NCI-H2227 treated with DMSO at 0.1 percent for 48 hours (cell line): ENCODE data around the gene MACC1.
"Not testable (repeated sequence)": the region's sequence is repeated elsewhere in the genome, so short reads cannot be mapped to it uniquely, and the experiment has no call there.

Experiments used
- DNase-seq: peaks from one replicate; lab custom pipeline; 2025; lab: John Stamatoyannopoulos, UW

MACC1 gene

DNA sequence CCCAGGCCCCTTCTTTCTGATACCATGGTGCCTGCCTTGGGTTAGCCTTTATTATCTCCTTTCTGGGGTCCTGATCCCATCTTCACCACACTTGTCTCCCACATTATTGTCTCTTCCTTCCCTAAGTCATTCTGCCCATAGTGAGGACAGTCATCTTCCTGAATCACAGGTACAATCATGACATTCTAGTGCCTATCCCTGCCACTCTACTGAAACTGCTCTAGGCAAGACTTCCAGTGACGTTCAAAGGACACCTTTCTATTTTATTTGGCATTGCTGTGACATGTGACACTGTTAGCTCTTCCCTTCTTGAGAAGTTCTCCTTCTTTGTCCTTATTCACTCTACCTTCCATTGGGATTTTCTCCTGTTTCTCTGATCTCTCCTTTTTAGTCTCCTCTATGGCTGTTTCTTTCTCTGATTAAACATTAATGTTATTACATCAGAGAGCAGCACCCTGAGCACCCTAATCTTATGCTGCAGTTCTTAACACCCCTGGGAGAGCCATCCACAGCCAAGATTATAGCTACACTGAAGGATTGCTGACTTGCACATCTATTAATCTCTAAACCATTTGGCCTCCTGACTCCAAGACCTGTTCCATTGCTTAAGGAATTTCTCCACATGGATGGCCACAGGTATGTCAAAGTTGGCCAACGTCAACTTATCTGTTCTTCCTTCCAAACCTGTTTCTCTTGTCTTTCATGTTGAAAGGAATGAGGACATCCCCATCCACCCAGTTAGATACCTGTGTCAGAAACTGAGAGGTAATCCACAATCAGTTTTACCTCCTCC lies 10.9 kb downstream of the MACC1 start:
- no peak for DNase-seq

DNA sequence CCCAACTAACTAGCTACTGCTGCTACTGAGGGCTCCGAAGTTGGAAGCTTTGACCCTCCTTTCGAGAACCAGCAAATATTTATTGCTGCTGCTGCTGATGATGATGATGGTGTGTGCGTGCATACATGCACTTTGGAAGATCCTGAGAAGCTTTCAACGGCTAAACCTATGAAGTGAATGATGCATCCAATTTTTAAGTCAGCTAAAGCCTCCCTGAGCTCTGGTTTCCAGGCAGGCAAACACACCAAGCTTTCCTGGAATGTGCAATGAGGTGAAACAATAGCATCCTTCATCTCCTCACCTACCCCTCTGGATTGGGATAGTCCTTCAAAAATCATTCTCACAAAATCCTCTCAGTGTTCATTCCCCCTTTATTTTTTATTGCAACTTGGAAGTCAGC lies 13.9 kb downstream of the MACC1 start:
- DNase-seq: no peak

DNA sequence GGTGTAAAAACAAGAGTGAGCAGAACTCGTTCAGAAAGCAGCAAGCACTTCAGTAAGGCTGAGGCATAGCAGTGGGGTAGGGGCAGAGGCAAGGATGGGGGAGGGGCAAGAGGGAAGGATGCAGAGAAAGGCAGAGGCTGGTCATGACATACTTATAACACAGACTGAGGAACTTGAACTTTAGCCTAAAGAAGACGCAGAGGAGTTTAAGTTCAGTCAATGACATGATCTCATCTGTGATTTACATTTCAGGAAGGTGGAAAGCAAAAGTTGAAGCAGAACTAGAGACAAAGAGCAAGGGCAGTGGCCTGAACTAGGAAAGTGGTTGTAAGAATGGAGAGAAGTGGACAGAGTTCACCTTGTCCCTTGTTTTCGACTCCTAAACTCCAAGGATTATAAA lies 15.8 kb downstream of the MACC1 start:
- DNase-seq: no peak

DNA sequence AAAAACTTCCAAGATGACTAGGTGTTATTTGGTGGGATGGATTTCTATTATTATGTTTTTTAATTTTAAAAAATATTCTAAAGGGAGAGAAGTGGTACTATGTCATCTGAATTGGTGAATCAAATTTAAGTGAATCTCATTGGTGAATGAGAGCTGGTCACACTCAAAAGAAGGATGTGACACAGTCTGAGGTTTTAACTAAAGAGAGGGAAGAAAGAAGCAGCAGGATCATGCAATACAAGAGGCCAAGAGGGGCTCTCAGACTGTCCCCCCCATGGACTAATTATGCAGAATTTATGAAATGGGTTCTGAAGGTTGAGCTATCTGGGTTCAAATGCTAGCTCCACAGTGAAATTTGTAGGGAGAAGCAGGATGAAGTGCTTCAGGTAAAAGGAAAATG lies 16.2 kb downstream of the MACC1 start:
- no peak for DNase-seq

DNA sequence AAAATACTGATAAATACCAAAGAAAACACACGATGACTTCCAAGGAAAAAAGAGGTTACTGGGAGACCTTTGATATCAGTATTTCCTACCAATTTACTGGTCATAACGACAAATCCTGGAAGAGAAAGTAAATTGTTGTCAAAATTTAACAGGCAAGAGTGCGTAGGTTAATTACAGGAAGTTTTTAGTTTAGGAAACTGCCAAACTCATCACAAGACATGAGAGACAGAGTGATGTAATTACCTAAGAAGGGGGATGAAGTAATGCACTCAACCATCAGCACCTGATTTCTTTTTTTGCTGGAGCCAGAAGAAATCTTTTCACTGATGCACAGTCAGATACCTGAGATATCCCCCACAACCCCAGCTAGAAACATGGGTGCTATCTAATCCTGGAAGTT lies 16.8 kb downstream of the MACC1 start:
- DNase-seq: no peak

- DNase-seq: peak; percentile 71
These were observed 18.0 kb downstream of the MACC1 start for GRCh38 chr7:20199015-20199737.

GRCh38 chr7:20198260-20198659 lies 18.9 kb downstream of the MACC1 start:
- no peak for DNase-seq

DNA sequence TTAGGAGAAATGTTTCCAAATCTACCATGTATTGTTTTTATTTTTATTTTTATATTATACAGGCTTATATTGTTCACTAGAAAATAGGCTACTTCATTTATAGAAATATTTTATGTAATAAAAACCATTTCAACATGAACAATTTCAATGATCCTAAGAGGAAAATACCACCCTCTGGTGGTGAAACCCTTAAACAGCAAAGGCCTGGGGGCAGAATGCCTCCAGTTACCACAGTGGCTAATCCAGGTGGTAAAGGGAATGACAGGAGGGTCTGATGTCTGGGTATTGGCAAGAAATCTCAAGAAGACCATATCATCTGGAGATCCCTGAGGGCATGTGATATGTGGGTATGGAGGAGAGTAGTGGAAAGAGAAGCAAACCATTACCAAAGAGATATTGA lies 19.3 kb downstream of the MACC1 start:
- no peak for DNase-seq

- DNase-seq: no peak
These were observed 19.9 kb downstream of the MACC1 start for GRCh38 chr7:20197125-20197748.

DNA sequence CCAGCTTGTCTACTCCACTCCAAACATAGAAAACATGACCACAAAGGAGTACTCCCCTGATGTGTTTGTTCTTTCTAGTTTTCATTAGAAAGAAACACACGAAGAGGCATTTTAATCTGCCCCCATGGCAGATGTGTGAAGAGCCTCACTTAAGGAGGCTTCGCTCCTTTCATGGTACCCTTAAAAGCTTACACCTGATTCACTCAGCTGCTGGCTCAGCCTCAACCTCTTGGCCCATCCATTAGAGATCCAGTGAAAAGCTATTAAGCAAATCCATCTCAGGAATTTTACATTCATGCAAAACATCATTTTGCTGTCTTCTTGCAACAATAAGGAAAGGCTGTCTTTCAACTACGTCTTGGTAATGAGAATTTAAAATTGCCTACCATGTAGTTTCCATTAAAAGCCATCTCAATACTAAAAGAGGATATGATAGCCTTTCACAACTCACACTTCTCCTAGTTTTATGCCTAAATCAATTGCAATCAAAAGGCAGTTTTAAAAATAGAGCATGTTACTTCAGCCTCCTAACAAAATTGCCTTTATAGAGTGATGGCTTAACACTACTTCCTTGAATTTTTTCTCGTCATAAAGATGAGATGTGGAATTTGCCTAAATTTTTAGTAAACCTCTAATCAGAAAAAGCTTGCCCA lies 22.7 kb downstream of the MACC1 start:
- DNase-seq: no peak

DNA sequence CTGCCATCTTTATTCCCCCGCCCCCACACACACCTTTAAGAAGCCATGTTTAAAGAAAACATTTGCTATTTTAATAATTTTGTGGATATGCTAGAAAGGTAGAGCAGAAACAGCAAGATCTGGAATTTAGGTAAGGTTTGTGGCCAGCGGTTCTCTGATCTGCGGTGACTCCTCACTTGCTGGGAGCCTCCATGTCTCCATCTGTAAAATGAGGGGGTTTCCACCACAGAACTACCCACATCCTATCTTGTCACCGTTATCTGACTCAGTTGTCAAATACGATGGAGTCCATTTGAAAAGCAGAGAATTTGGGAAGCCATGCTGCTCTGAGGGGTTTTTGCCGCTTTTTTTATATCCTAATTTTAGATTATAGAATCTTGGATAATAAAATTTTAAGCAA lies 23.3 kb downstream of the MACC1 start:
- no peak for DNase-seq

- no peak for DNase-seq
These were observed 23.9 kb downstream of the MACC1 start for GRCh38 chr7:20193242-20193777.

DNA sequence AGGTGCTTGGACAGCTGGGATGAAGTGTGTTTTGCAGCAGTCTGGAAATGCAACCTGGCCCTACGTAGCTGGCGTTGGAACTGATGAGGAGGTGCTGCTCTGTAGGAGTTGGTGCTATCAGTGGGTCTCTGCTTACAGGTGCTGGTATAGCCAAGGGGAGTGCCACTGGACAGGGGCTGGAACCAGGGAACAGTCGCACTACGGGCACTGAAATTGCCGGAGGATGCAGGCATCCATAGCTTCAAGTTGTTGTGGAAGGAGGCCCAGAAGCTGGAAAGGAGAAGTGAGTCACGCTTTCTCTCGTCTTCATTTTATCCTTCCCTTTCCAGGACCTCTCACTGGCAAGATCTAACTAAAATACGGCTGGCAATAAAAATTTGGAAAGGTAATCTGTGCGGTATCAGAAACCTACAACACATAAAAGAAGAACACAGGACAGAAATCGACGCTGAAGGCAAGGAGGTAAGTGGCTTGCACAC lies 25.8 kb downstream of the MACC1 start:
- no peak for DNase-seq

GRCh38 chr7:20190560-20191390 lies 26.4 kb downstream of the MACC1 start:
- DNase-seq: no peak

DNA sequence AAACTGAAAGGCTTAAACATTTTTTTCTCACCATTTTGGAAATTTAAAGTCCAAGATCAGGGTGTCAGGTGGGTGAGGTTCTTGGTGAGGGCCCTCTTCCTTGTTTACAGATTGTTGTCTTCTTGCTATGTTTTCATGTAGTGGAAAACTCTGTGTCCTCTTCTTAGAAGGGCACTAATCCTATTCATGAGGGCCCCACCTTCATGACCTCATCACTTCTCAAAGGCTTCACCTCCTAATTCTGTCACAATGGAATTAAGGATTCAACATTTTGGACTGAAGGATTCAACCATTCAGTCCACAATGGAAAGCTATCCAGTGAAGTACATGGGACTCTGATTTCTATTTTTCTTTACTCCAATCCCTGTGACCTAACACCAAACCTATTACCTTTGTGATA lies 27.3 kb downstream of the MACC1 start:
- DNase-seq: no peak

DNA sequence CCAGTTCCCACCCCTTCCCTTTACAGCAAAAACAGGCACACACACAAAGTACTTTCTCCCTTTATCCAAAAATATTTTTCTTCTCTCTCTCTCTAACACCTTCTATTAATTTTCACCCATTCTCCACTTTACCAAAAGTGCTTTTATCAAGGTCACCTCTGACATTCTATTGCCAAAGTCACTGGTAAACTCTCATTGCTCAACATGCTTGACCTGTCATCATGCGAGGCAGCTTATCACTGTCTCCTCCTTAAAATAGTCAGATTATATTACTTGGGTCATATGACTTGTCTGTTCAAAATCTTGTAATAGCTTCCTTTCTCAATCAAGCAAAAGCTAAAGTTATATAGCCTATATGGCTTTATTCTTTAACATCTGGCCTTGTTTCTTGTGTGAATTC lies 28.6 kb downstream of the MACC1 start:
- DNase-seq: no peak

GRCh38 chr7:20187850-20188249 lies 29.3 kb downstream of the MACC1 start:
- not testable (repeated sequence) for DNase-seq

GRCh38 chr7:20185988-20186387 lies 31.2 kb downstream of the MACC1 start:
- no peak for DNase-seq

GRCh38 chr7:20183086-20183485 lies 34.1 kb downstream of the MACC1 start:
- DNase-seq: no peak

GRCh38 chr7:20176578-20177242 lies 40.5 kb downstream of the MACC1 start:
- no peak for DNase-seq

DNA sequence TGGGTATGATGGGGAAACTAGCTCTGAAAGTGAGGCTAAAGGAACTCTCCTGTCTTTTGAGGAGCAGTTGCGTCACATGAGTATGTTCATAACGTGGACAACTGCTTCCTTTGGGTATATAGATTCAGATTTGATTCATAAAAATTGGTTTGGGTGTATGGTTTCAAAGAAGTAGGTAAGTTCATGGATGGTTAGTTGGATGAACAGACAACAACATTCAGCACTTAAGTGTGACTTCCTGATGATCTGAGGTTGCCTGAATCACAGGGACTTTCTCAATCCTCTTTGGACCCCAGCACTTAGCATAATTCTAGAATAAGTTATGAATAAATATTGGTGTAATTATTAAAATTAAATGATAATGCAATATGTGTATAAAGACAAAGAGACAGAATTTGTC lies 43.4 kb downstream of the MACC1 start:
- no peak for DNase-seq
